GM12878 (cell line): ENCODE data around the gene GNGT2.

Source experiments
- CHD2 ChIP-seq: IDR thresholded peaks from 2 replicates; pipeline ENCODE4 v1.6.1; 2011; ENCODE audit warnings: low read depth, low read length, improper control_type of control experiment, borderline replicate concordance
- EGR1 ChIP-seq, 2 experiments: IDR thresholded peaks; 1 replicate in 1 of 2; 2 replicates in 1 of 2; pipeline ENCODE4 v1.6.1; 2011 to 2012; ENCODE audit warnings: low read depth in 2 of 2, low read length in 2 of 2, borderline replicate concordance in 1 of 2, mild to moderate bottlenecking in 1 of 2, moderate library complexity in 1 of 2
- EP300 ChIP-seq, 2 experiments: fragments of 150-350 bp in 1 of 2; IDR thresholded peaks; 2 replicates each; pipeline ENCODE4 v1.6.1; 2011 to 2012; ENCODE audit warnings: low read depth in 2 of 2, low read length in 2 of 2, borderline replicate concordance in 1 of 2, improper control_type of control experiment in 1 of 2, inconsistent platforms in 1 of 2; ENCODE audit not compliant: control insufficient read depth in 1 of 2
- EZH2 ChIP-seq: IDR thresholded peaks from 2 replicates; pipeline ENCODE4 v1.6.1; 2012; ENCODE audit warnings: low read depth, mild to moderate bottlenecking, control low read depth, inconsistent platforms, low read length, borderline replicate concordance; ENCODE audit not compliant: control insufficient read depth
- FOXM1 ChIP-seq: IDR thresholded peaks from 2 replicates; pipeline ENCODE4 v1.6.1; 2012; ENCODE audit warnings: low read depth, mild to moderate bottlenecking, inconsistent platforms, low read length, moderate library complexity
- NFIC ChIP-seq: IDR thresholded peaks from 2 replicates; pipeline ENCODE4 v1.6.1; 2012; ENCODE audit warnings: low read depth, mild to moderate bottlenecking, inconsistent platforms, low read length, moderate library complexity
- POLR2A ChIP-seq: IDR thresholded peaks from 2 replicates; pipeline ENCODE4 v1.6.1; 2011; ENCODE audit warnings: low read depth, mild to moderate bottlenecking, low read length
- ZNF24 ChIP-seq: fragments of 450-650 bp; IDR thresholded peaks from 2 replicates; pipeline ENCODE4 v1.6.1; 2017; ENCODE audit warnings: antibody characterized with exemption, mild to moderate bottlenecking
- TF ChIP-seq, protein P1 (sequence below): fragments of 450-650 bp; IDR thresholded peaks from 2 replicates; pipeline ENCODE4 v1.6.1; 2017; ENCODE audit warnings: borderline replicate concordance
- TF ChIP-seq, protein P2 (sequence below), 3 experiments: IDR thresholded peaks in 2 of 3; conservative IDR thresholded peaks in 1 of 3; 2 replicates each; pipeline ENCODE4 v1.5.1; 2011; ENCODE audit warnings: low read depth in 3 of 3, low read length in 3 of 3, mild to moderate bottlenecking in 3 of 3, control low read depth in 2 of 3, moderate library complexity in 2 of 3, inconsistent platforms in 1 of 3, mixed read lengths in 1 of 3; ENCODE audit not compliant: control insufficient read depth in 2 of 3, insufficient read depth in 1 of 3; ENCODE audit errors: extremely low read depth in 1 of 3
- TF ChIP-seq, protein P3 (sequence below): IDR thresholded peaks from 2 replicates; pipeline ENCODE4 v1.6.1; 2012; ENCODE audit warnings: improper control_type of control experiment, low read depth, low read length; ENCODE audit not compliant: insufficient replicate concordance

GRCh38 chr17:49191409-49191916 lies 18.9 kb downstream of the GNGT2 start:
- peak; percentile 79; the same call in 1 of the 2 replicates for TF ChIP-seq FOXM1
- TF ChIP-seq POLR2A = no peak
- TF ChIP-seq, protein P1, sequence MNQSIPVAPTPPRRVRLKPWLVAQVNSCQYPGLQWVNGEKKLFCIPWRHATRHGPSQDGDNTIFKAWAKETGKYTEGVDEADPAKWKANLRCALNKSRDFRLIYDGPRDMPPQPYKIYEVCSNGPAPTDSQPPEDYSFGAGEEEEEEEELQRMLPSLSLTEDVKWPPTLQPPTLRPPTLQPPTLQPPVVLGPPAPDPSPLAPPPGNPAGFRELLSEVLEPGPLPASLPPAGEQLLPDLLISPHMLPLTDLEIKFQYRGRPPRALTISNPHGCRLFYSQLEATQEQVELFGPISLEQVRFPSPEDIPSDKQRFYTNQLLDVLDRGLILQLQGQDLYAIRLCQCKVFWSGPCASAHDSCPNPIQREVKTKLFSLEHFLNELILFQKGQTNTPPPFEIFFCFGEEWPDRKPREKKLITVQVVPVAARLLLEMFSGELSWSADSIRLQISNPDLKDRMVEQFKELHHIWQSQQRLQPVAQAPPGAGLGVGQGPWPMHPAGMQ = no peak
- TF ChIP-seq EGR1 (IDR thresholded peaks at IDR 0.05; ENCODE audit: borderline replicate concordance in 1 of 2, low read depth in 2 of 2, low read length in 2 of 2) = no peak
- peak in 1 of 2 experiments; percentile 40; a peak in 1 of 4 replicates for TF ChIP-seq EP300 (IDR thresholded peaks at IDR 0.05; ENCODE audit: borderline replicate concordance in 1 of 2, control insufficient read depth in 1 of 2, low read depth in 2 of 2, low read length in 2 of 2)
- TF ChIP-seq, protein P2, sequence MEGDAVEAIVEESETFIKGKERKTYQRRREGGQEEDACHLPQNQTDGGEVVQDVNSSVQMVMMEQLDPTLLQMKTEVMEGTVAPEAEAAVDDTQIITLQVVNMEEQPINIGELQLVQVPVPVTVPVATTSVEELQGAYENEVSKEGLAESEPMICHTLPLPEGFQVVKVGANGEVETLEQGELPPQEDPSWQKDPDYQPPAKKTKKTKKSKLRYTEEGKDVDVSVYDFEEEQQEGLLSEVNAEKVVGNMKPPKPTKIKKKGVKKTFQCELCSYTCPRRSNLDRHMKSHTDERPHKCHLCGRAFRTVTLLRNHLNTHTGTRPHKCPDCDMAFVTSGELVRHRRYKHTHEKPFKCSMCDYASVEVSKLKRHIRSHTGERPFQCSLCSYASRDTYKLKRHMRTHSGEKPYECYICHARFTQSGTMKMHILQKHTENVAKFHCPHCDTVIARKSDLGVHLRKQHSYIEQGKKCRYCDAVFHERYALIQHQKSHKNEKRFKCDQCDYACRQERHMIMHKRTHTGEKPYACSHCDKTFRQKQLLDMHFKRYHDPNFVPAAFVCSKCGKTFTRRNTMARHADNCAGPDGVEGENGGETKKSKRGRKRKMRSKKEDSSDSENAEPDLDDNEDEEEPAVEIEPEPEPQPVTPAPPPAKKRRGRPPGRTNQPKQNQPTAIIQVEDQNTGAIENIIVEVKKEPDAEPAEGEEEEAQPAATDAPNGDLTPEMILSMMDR (IDR thresholded peaks at IDR 0.05 in 2 of 3, conservative IDR thresholded peaks at IDR 0.05 in 1 of 3; ENCODE audit: control insufficient read depth in 2 of 3, extremely low read depth in 1 of 3, insufficient read depth in 1 of 3, low read depth in 3 of 3, low read length in 3 of 3) = no peak
- TF ChIP-seq EZH2 = no peak
- TF ChIP-seq ZNF24 = no peak
- no peak for TF ChIP-seq CHD2
- TF ChIP-seq, protein P3, sequence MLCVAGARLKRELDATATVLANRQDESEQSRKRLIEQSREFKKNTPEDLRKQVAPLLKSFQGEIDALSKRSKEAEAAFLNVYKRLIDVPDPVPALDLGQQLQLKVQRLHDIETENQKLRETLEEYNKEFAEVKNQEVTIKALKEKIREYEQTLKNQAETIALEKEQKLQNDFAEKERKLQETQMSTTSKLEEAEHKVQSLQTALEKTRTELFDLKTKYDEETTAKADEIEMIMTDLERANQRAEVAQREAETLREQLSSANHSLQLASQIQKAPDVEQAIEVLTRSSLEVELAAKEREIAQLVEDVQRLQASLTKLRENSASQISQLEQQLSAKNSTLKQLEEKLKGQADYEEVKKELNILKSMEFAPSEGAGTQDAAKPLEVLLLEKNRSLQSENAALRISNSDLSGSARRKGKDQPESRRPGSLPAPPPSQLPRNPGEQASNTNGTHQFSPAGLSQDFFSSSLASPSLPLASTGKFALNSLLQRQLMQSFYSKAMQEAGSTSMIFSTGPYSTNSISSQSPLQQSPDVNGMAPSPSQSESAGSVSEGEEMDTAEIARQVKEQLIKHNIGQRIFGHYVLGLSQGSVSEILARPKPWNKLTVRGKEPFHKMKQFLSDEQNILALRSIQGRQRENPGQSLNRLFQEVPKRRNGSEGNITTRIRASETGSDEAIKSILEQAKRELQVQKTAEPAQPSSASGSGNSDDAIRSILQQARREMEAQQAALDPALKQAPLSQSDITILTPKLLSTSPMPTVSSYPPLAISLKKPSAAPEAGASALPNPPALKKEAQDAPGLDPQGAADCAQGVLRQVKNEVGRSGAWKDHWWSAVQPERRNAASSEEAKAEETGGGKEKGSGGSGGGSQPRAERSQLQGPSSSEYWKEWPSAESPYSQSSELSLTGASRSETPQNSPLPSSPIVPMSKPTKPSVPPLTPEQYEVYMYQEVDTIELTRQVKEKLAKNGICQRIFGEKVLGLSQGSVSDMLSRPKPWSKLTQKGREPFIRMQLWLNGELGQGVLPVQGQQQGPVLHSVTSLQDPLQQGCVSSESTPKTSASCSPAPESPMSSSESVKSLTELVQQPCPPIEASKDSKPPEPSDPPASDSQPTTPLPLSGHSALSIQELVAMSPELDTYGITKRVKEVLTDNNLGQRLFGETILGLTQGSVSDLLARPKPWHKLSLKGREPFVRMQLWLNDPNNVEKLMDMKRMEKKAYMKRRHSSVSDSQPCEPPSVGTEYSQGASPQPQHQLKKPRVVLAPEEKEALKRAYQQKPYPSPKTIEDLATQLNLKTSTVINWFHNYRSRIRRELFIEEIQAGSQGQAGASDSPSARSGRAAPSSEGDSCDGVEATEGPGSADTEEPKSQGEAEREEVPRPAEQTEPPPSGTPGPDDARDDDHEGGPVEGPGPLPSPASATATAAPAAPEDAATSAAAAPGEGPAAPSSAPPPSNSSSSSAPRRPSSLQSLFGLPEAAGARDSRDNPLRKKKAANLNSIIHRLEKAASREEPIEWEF = no peak
- peak; percentile 77; the same call in 1 of the 2 replicates for TF ChIP-seq NFIC
